Measurements from ENCODE around the gene SLC4A5. TPM values are rescaled to one million over a fixed set of nuclear protein-coding genes. Genes with fewer than 3 reads are reported as not detected.

Gene SLC4A5
- total and polyA plus RNA-seq, 2 of the 8 experiments (the other 6 are each of a cell fraction or from before 2014, with no cell fraction given) = 0.42 to 0.52 TPM

DNA sequence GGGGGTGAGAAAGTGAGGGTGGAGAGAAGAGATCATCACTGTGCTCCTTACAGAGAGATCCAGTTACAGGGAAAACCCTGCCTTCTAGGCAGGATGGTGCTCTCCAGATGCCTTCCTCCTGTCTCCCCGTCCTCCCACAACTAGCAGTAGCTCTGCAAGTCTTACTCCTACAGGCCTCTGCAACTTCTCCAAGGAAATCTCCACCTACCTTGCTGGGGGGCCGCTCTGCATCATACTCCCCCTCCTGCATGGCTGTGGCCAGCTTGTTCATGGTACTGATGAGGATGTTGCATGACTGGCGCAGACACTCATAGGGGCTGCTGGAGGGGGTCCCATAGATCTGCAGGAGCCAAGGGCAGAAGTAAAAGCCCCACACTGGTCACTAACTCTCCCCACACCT is 22.8 kb upstream of the SLC4A5 start:
- Histone ChIP-seq H2BK120ac (replicated peaks; ENCODE audit: low read depth, low read length) (no peak overlapping the region), H3K18ac (ENCODE audit: extremely low read depth, low read length) (no peak overlapping the region), H2BK5ac (ENCODE audit: low read depth, low read length) (no peak overlapping the region), H2BK12ac (ENCODE audit: low read depth, low read length) (no peak overlapping the region), H3K9ac (replicated peaks in 1 of 4; ENCODE audit: extremely low read depth in 1 of 4, low read depth in 3 of 4, low read length in 3 of 4) (no peak overlapping the region), H4K91ac (replicated peaks; ENCODE audit: insufficient read length, low read length) (no peak overlapping the region), H3K79me2 (ENCODE audit: control insufficient read depth in 1 of 2, insufficient read depth in 2 of 2, low read length in 2 of 2) (no peaks in the 10 kb centered on the region), H4K8ac (ENCODE audit: extremely low read depth, insufficient read depth, low read length) (no peak overlapping the region), H4K5ac (ENCODE audit: insufficient read length, low read depth, low read length) (no peak overlapping the region), H2AK5ac (ENCODE audit: low read depth, low read length) (no peak overlapping the region), H2BK15ac (ENCODE audit: low read length) (no peak overlapping the region), H2BK20ac (ENCODE audit: low read length) (no peak overlapping the region), H3K27ac (ENCODE audit: low read depth, low read length) (no peak overlapping the region), H3K56ac (replicated peaks; ENCODE audit: insufficient read length, low read depth, low read length) (no peak overlapping the region), H3K4me3 (ENCODE audit: extremely low read depth in 1 of 4, insufficient read depth in 2 of 4, low read depth in 3 of 4, low read length in 4 of 4) (no peak overlapping the region), H3K27me3 (replicated peaks in 1 of 4; ENCODE audit: control insufficient read depth in 3 of 4, extremely low read depth in 1 of 4, insufficient read depth in 3 of 4, low read length in 3 of 4) (no peaks in the 10 kb centered on the region), H4K20me1 (replicated peaks in 1 of 2; ENCODE audit: control insufficient read depth in 1 of 2, insufficient read depth in 2 of 2, low read length in 2 of 2) (peaks cover 0 to 9% of the 10 kb centered on the region in 2 experiments), H3K36me3 (ENCODE audit: control insufficient read depth in 2 of 4, insufficient read depth in 4 of 4, low read length in 3 of 4) (peaks cover 68 to 96% (median 90%) of the 10 kb centered on the region in 4 experiments), H3K9me3 (ENCODE audit: insufficient read depth in 2 of 2, low read depth in 1 of 2, low read length in 1 of 2) (no peaks in the 10 kb centered on the region), H3K4ac (replicated peaks; ENCODE audit: insufficient read length, low read depth, low read length) (no peak overlapping the region), H3K14ac (ENCODE audit: insufficient read length) (no peak overlapping the region), H3K23ac (ENCODE audit: insufficient read length) (no peak overlapping the region), H2AFZ (ENCODE audit: low read length) (no peak overlapping the region), H3K4me2 (ENCODE audit: insufficient read depth in 1 of 2, low read depth in 2 of 2, low read length in 2 of 2) (no peak overlapping the region), H3K23me2 (ENCODE audit: low read depth, low read length) (no peaks in the 10 kb centered on the region), H3K79me1 (ENCODE audit: low read depth, low read length) (no peaks in the 10 kb centered on the region; the same call in 1 of the 2 replicates), H3K4me1 (replicated peaks in 1 of 4; ENCODE audit: control insufficient read depth in 3 of 4, insufficient read depth in 4 of 4, low read length in 3 of 4) (no peaks in the 10 kb centered on the region)
- no peak for FAIRE-seq
- 90% methylated on average over 3 of the region's 3 CpGs; no CpG with 5 or more reads in 1 of the 2 experiments for WGBS, 2 experiments (ENCODE audit: extremely low coverage in 1 of 2, insufficient coverage in 1 of 2, insufficient read length in 1 of 2, insufficient replicate concordance in 2 of 2, low coverage in 1 of 2, low lambda C conversion rate in 2 of 2, missing lambda C conversion rate in 1 of 2)
- no peak for DNase-seq (ENCODE audit: low read depth in 1 of 2, low spot score in 2 of 2)
- ChIA-PET POLR2A (ENCODE audit: partially characterized antibody) (interaction anchor here (0.9 to 1.8 kb wide), 5 partner anchors 9 to 89 kb away, joined by 3 to 4 read pairs (median 3); partner anchors contain the start of gene INO80B), CTCF (ENCODE audit: partially characterized antibody) (interaction anchor here (0.7 to 1.6 kb wide), 4 partner anchors 26 to 116 kb away, joined by 3 to 4 read pairs (median 4); no protein-coding TSS in a partner anchor)
- TF ChIP-seq RXRA (IDR thresholded peaks at IDR 0.05; ENCODE audit: insufficient read depth, low read depth, low read length) (no peak), RAD21 (IDR thresholded peaks at IDR 0.05 in 1 of 2, conservative IDR thresholded peaks at IDR 0.05 in 1 of 2; ENCODE audit: low read depth in 2 of 2, low read length in 2 of 2) (no peak), TAF1 (IDR thresholded peaks at IDR 0.05; ENCODE audit: low read depth, low read length) (no peak), SP1 (IDR thresholded peaks at IDR 0.05; ENCODE audit: low read depth, low read length) (no peak), SP2 (IDR thresholded peaks at IDR 0.05; ENCODE audit: low read length) (no peak), SIRT6 (IDR thresholded peaks at IDR 0.05; ENCODE audit: low read length) (no peak), CTBP2 (IDR thresholded peaks at IDR 0.05; ENCODE audit: borderline replicate concordance, insufficient read depth, insufficient read length, low read length) (no peak), EGR1 (IDR thresholded peaks at IDR 0.05; ENCODE audit: borderline replicate concordance, low read depth, low read length) (no peak), YY1 (IDR thresholded peaks at IDR 0.05; ENCODE audit: low read depth, low read length) (no peak), CHD1 (IDR thresholded peaks at IDR 0.05; ENCODE audit: low read depth, low read length) (no peak), HDAC6 (IDR thresholded peaks at IDR 0.05; ENCODE audit: low read depth, low read length) (no peak), POU5F1 (IDR thresholded peaks at IDR 0.05; ENCODE audit: low read depth, low read length) (no peak)
- TF ChIP-seq, protein P1, sequence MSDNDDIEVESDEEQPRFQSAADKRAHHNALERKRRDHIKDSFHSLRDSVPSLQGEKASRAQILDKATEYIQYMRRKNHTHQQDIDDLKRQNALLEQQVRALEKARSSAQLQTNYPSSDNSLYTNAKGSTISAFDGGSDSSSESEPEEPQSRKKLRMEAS (IDR thresholded peaks at IDR 0.05) = no peak

All from H1 (cell line).